GM10248 (cell line): ENCODE results near the gene PRDM1.

Source experiments
- CTCF ChIA-PET: fragments of 300-600 bp; sonication (Branson Sonifier 250); formaldehyde crosslinking; extraction: SDS; loops from one replicate; lab custom pipeline; 2021; ENCODE audit warnings: antibody characterized with exemption; lab: Yijun Ruan, JAX
- POLR2A ChIA-PET: fragments of 350-650 bp; sonication (Branson Sonifier 250); formaldehyde crosslinking; extraction: SDS; loops from one replicate; lab custom pipeline; 2020; ENCODE audit warnings: antibody characterized with exemption; lab: Yijun Ruan, JAX
- DNase-seq: peaks from one replicate; pipeline ENCODE4 v3.0.0; 2012; ENCODE audit errors: extremely low spot score
- TF ChIP-seq, protein P1 (sequence below): IDR thresholded peaks from 2 replicates; pipeline ENCODE4 v1.5.1; 2012; ENCODE audit warnings: mild to moderate bottlenecking, low read depth; ENCODE audit errors: extremely low read depth, missing control alignments, control extremely low read depth

The PRDM1 gene

DNA sequence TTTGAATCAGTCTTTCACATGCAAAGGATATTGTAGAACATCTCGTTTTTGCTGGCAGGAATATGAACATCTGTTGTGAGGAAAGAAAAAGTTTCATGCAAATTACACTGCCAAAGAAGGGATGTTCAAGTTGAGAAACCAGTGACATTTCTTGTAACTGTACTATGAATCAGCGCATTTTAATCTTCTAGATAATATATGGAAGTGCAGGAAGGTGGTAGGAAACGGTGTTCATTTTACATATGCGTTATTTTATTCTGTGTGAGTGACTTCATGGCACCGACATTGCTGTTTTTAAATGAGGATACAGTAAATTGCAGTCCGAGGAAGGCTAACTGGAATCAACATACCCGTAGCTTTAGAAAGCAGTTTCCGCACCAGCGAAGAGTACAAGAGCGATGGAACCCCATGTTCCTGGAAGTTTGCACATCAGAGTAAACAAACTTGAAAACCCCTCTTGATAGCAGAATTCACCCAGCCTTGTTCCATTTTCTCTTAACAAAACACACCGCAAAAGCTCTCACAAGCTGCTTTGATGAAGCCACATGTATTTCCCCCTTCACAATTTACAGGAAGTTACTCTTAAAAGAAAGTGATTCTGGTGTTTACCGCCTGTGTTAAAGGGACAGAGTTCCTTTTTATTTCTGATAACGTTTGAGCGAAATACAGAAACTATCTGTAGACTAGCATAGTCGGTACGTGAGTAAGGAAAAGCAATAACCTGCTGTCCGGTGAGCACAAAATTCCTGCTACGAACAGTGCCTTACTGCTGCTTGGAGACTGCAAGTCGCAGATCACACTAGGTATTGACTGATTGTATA is 11.5 kb downstream of the PRDM1 start:
- ChIA-PET POLR2A (interaction anchor here (0.8 kb wide), 1 partner anchor 10 kb away, joined by 3 read pairs; no protein-coding TSS in a partner anchor), CTCF (interaction anchor here (2.6 to 4.3 kb wide), 2 partner anchors 126 kb away, joined by 7 to 20 read pairs; no protein-coding TSS in a partner anchor)
- TF ChIP-seq, protein P1, sequence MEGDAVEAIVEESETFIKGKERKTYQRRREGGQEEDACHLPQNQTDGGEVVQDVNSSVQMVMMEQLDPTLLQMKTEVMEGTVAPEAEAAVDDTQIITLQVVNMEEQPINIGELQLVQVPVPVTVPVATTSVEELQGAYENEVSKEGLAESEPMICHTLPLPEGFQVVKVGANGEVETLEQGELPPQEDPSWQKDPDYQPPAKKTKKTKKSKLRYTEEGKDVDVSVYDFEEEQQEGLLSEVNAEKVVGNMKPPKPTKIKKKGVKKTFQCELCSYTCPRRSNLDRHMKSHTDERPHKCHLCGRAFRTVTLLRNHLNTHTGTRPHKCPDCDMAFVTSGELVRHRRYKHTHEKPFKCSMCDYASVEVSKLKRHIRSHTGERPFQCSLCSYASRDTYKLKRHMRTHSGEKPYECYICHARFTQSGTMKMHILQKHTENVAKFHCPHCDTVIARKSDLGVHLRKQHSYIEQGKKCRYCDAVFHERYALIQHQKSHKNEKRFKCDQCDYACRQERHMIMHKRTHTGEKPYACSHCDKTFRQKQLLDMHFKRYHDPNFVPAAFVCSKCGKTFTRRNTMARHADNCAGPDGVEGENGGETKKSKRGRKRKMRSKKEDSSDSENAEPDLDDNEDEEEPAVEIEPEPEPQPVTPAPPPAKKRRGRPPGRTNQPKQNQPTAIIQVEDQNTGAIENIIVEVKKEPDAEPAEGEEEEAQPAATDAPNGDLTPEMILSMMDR, result no peak
- DNase-seq, result peak; percentile 46

DNA sequence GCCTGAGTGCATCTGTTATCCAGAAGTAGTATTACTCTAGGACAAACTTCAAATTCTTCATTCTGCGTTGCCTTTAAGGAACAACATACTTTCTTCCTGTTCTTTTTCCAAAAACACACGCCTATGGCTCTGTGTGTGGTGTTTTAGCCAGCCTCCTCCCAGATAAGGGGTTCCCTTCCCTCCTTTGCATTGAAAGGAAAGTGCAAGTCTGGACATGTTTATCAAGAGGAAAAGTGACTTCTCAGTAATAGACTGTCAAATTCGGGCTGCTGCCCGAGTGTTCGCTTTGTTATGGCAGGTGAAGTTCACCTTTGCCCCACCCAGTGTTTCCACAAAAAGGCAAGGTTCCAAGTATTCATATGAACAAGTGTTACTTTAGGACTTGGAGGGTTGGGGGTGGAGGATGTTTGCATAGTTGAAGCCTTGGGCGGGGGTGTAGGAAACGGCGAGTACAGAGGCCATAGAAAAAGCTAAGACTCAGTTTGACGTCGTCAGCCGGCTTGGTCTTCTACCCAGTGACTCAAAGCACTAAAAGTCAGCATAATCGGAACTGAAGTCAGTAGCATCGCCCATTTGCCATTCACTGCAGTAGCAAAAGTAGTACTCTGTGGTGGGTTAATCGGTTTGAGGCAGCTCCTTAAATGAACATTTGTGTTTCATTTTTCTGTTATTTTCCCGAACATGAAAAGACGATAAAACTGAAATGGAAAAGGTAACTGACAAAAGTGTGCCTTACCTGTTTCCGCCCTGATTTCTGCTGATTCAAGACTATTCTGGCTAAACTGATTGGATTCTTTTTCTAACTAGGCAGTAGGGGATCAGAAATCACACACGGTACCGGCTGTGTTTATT is 12.5 kb downstream of the PRDM1 start:
- POLR2A ChIA-PET, result interaction anchor here (0.8 to 1.0 kb wide), 2 partner anchors 11 to 84 kb away, joined by 3 read pairs; no protein-coding TSS in a partner anchor
- TF ChIP-seq, protein P1, result no peak
- no peak for DNase-seq
- CTCF ChIA-PET, result interaction anchor here (1.1 to 4.3 kb wide), 6 partner anchors 8 to 125 kb away, joined by 3 to 20 read pairs (median 4); partner anchors contain the start of gene PRDM1

DNA sequence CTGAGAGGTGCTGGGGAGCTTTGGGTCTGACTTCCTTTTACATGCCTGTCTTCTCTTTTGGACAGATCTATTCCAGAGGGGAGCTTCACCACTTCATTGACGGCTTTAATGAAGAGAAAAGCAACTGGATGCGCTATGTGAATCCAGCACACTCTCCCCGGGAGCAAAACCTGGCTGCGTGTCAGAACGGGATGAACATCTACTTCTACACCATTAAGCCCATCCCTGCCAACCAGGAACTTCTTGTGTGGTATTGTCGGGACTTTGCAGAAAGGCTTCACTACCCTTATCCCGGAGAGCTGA is 13.1 kb downstream of the PRDM1 start:
- DNase-seq, result no peak
- ChIA-PET CTCF (interaction anchor here (0.9 to 4.3 kb wide), 7 partner anchors 9 to 696 kb away, joined by 3 to 20 read pairs (median 4); partner anchors contain the start of genes PRDM1 and PREP), POLR2A (interaction anchor here (1.0 kb wide), 1 partner anchor 83 kb away, joined by 3 read pairs; no protein-coding TSS in a partner anchor)
- TF ChIP-seq, protein P1, result no peak

DNA sequence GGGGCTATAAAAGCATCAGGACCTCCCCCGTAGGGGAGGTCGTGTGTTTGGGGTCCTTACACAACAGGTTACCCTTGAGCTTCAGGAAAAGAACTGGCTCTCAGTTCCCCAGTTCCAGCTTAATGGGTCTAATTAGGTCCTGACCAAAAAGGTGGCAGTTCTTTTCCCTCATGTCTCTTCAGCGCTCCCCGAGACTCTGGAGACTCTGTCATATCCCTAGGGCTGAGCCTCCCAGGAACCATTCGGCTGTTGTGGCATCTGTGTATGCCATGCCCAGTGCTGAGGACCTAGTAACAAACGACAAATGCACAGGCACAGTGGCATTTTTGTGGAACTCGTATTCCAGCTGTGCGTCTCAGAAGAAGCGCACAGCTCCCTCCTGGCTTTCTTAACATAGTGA is 14.6 kb downstream of the PRDM1 start:
- no peak for DNase-seq
- ChIA-PET CTCF (interaction anchor here (0.8 to 4.3 kb wide), 3 partner anchors 16 to 123 kb away, joined by 3 to 20 read pairs (median 3); no protein-coding TSS in a partner anchor), POLR2A (no interaction called here)
- TF ChIP-seq, protein P1, result no peak

DNA sequence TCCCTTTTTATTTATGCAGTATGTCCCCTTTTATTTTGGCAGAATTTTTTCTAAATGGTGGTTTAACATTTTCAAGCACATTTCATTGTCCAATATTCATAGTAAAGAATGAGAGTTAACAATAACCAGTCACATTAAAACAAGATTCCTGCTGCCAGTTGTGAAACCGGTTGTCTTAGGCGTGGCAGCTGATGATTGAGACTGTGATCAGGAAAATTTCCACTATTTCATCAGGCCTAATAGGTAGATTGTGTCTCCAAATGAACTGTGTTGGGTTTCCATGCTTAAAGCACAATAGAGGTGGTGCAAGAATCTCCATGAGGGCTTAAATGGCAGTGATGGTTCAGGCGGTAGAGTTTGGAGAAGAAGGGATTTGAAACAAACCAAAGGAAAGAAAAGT is 15.3 kb downstream of the PRDM1 start:
- ChIA-PET CTCF (interaction anchor here (0.8 to 4.3 kb wide), 5 partner anchors 15 to 122 kb away, joined by 3 to 20 read pairs (median 5); partner anchors contain the start of gene PRDM1), POLR2A (no interaction called here)
- no peak for DNase-seq

More for the DNA sequence above, 15.3 kb downstream of the PRDM1 start:
- TF ChIP-seq, protein P1, result no peak
